ENCODE results near the gene ATXN8OS. TPM values are rescaled to one million over a fixed set of nuclear protein-coding genes. Genes with fewer than 3 reads are reported as not detected.

Gene ATXN8OS
- polyA plus RNA-seq, 4 donors: 0.33 to 0.66 (median 0.42) TPM; not detected in 1

Other genes with a start within 250 kb of the ATXN8OS start
- 1 to 10 TPM in 1 of 4 donors, under 1 TPM in 3; 0.87 to 1.4 (median 0.89) TPM for gene KLHL1, start 626 bp downstream of the ATXN8OS start, polyA plus RNA-seq (ENCODE audit: insufficient read length in 4 of 4)

Measured in right renal pelvis (tissue), 4 donors.